AG09319 (cell line): Measurements from ENCODE around the gene PXDN.

Source experiments
- DNase-seq: peaks from one replicate; pipeline ENCODE4 v3.0.0-alpha.2; 2010; ENCODE audit warnings: low read depth; ENCODE audit errors: extremely low read depth
- TF ChIP-seq, protein P1 (sequence below): IDR thresholded peaks from 2 replicates; pipeline ENCODE4 v1.5.1; 2011; ENCODE audit warnings: low read depth, mild to moderate bottlenecking, inconsistent platforms, low read length, moderate library complexity

The PXDN gene

DNA sequence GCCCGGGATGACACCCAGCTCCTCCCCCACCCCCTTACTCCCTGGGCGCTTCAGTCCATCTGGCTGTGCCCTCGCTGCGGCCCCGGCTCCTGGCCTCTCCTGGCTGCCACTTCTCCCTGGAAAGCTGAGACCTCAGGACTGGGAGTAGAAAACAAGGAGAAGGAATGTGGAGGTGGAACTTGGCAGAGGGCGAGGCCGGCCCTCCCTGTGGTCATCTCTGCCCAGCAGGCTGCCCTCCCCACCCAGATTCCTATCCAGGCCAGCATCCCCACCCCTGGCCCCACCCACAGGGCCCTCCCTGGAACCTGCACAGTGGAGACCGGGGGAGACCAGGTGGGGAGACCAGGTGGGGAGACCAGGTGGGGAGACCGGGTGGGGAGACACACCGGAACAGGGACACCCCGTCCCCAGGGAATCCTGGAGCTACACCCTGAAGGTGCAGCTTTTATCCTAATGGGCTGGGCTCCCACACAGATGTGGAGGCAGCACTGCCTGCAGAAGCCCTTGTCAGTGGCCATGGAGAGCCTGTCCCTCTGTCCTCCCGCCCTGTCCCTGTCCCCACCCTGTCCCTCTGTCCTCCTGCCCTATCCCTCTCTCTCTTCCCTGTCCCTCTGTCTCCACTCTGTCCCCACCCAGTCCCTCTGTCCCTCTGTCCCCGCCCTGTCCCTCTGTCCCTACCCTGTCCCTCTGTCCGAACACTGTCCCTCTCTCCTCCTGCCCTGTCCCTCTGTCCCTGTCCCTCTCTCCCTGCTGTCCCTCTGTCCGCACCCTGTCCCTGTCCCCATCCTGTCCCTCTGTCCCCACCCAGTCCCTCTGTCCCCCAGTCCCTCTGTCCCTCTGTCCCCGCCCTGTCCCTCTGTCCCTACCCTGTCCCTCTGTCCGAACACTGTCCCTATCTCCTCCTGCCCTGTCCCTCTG lies 157.1 kb downstream of the PXDN start:
- no peak for DNase-seq
- TF ChIP-seq, protein P1, sequence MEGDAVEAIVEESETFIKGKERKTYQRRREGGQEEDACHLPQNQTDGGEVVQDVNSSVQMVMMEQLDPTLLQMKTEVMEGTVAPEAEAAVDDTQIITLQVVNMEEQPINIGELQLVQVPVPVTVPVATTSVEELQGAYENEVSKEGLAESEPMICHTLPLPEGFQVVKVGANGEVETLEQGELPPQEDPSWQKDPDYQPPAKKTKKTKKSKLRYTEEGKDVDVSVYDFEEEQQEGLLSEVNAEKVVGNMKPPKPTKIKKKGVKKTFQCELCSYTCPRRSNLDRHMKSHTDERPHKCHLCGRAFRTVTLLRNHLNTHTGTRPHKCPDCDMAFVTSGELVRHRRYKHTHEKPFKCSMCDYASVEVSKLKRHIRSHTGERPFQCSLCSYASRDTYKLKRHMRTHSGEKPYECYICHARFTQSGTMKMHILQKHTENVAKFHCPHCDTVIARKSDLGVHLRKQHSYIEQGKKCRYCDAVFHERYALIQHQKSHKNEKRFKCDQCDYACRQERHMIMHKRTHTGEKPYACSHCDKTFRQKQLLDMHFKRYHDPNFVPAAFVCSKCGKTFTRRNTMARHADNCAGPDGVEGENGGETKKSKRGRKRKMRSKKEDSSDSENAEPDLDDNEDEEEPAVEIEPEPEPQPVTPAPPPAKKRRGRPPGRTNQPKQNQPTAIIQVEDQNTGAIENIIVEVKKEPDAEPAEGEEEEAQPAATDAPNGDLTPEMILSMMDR: no peak

DNA sequence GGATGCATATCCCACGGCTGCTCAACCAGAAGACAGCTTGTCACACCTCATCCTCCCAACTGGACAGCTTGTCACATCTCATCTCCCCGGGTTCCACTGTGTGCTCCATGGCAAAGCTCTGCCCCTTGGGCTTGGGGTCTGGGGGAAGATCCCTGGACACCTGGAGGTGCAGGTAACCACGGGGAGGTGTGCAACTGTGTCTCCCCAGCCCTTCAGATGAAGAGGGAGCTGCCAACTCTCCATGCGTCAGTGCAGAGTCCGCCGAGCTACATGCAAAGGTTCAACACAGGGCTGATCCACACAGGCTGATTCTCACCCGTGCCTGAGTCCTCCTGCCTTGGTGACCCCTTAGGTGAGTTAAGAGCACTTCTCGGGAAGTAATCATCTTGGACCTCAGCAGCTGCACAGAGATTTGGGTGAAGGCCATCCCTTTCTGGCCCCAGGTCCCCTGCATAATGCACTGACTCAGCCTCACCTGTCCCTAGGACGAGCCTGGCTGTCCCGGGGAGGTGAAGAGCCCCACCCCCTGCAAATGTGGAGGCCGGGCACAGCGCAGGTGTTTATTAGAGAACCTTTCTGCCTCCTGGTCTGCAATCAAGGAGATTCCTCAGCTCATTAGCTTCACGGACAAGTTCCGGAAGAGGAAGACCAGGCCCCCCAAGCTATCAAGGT lies 157.9 kb downstream of the PXDN start:
- TF ChIP-seq, protein P1: no peak
- DNase-seq: no peak

DNA sequence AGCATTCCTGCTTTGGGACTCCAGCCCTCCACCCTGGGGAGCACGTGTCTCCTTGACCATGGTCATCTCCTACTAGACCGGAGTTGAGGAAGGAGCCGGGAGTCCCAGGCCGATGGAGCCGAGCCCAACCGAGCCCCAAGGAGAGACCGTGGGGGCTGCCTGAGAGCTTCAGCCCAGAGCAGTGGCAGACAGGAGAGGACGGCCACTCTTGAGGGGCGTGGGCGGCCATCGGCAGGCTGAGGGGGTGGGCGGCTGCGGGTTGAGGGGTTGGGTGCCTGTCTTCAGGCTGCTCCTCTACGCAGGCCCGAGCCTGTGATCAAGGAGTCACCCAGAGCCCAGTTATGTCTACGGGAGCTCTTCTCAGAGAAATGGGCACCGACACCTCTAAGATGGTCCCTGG lies 158.7 kb downstream of the PXDN start:
- TF ChIP-seq, protein P1: no peak
- no peak for DNase-seq

DNA sequence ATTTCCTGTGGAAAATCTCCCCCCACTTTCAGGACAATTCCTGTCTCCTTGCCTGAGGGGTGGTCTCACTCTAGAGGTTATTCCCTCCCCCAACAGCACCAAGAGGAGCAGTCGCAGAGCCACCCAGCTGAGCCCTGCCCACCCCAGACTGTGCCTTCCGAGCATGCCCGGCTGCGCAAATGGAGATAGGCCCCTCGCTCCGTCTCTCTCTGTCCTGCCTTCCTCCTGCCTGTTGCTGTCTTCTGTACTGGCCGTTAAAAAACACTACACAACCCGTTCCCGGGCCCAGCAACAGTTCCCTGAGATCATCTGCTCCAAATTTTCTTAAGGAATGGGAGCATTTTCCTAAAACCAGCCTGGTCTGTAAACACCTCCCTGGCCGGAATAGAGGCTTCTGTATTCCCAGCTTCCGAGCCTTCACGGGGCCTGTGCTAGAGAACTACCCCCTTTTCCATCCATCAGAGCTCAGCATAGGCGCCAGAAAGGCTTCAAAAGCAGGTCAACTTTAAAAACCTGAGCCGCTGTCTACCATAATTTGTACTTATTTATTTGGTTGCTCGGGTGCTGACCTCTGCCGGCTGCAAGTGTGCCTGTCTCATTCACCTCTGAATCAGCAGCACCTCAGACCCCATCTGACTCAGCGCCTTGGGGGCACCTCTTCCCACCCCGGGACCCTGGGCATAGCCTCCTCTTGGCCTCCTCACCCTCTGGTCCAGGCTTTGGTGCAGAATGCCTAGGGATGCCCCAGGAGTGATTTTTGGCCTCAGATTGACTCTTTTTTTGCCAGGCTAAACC lies 159.4 kb downstream of the PXDN start:
- DNase-seq: no peak
- TF ChIP-seq, protein P1: no peak

DNA sequence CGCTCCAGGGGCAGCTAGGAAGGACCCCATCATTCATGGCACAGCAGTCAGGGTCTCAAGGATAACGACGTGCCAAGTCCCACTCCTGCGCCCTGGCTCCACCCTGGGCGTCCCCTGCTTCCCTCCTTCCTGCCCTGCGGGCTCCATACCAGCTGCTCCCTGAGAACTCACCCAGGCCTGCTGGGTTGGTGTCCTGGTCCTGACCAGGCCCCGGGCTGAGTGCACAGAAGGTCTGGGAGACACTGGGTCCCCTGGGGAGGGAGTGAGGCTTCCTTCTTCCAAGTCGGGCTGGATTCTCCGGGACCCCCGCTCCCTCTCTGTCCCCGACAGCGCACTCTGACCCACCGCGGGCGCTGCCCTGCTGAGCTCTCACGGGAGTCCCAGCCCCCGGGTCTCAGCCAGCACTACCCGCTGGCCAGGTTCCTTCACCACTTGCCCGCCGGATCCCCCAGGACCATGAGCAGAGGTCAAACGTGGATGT lies 160.2 kb downstream of the PXDN start:
- TF ChIP-seq, protein P1: no peak
- no peak for DNase-seq

DNA sequence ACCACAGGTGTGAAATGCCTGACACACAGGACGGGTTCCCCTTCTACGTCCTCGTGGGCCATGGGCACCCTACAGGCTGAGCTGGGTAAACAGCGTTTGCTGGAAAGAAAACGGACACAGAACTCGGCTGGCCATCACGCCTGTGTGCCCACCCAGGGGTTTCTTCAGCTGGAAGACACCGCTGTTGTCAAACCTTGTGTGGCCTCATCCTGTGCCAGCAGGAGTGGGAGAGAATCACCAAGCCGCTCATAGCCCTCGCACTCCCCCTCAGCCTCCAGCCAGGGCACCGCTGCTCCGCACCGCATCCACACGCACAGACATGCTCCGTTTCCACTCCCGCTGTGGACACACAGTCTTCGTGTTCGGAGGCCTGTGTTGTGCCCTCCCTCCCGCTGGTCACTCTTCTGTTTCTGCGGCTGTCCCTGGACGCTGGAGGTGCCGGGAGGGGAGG lies 161.4 kb downstream of the PXDN start:
- TF ChIP-seq, protein P1: no peak
- no peak for DNase-seq
